SU-DHL-6 (cell line): ENCODE data around the gene ACER3.

Source experiments
- H2AFZ ChIP-seq: fragments of 200-600 bp; sonication (generic); 2 replicates; pipeline ENCODE4 v1.6.1; 2014; ENCODE audit warnings: low read depth, mild to moderate bottlenecking, moderate library complexity, mixed read lengths, antibody characterized with exemption, low read length; ENCODE audit not compliant: severe bottlenecking
- H3F3A ChIP-seq: fragments of 200-600 bp; shearing (Covaris generic); 2 replicates; pipeline ENCODE4 v1.6.0; 2016; ENCODE audit warnings: antibody characterized with exemption, mild to moderate bottlenecking; ENCODE audit not compliant: insufficient read depth
- H3K27ac ChIP-seq: fragments of 200-600 bp; sonication (generic); 2 replicates; pipeline ENCODE4 v1.5.1; 2016; ENCODE audit warnings: low read depth, mild to moderate bottlenecking, low read length, moderate library complexity, mixed read lengths
- H3K27me3 ChIP-seq: fragments of 200-600 bp; sonication (generic), shearing (Covaris generic); 2 replicates; pipeline ENCODE4 v1.6.0; 2014; ENCODE audit warnings: mild to moderate bottlenecking, low read length
- H3K36me3 ChIP-seq: fragments of 200-600 bp; sonication (generic); 2 replicates; pipeline ENCODE4 v1.6.1; 2014; ENCODE audit warnings: mild to moderate bottlenecking, low read length, mixed read lengths
- H3K4me2 ChIP-seq: fragments of 300-600, 200-600 bp; shearing (Covaris generic), sonication (generic); 2 replicates; pipeline ENCODE4 v1.6.0; 2014; ENCODE audit warnings: low read length, low read depth, mild to moderate bottlenecking; ENCODE audit not compliant: poor library complexity, severe bottlenecking
- H3K4me3 ChIP-seq: fragments of 200-600 bp; sonication (generic); 2 replicates; pipeline ENCODE4 v1.5.1; 2014; ENCODE audit warnings: antibody characterized with exemption, low read length, mild to moderate bottlenecking, mixed read lengths; ENCODE audit not compliant: insufficient read depth, poor library complexity, severe bottlenecking
- H3K79me2 ChIP-seq: fragments of 200-600 bp; sonication (generic); 2 replicates; pipeline ENCODE4 v1.6.1; 2014; ENCODE audit warnings: mild to moderate bottlenecking, low read length, moderate library complexity; ENCODE audit not compliant: insufficient read depth
- H3K9ac ChIP-seq: fragments of 200-600 bp; sonication (generic); 2 replicates; pipeline ENCODE4 v1.7.0; 2014; ENCODE audit warnings: mild to moderate bottlenecking, low read length
- H3K9me2 ChIP-seq: fragments of 200-600 bp; sonication (generic); replicated peaks from 2 replicates; pipeline ENCODE4 v1.6.1; 2014; ENCODE audit warnings: low read length; ENCODE audit not compliant: insufficient read depth
- H3K9me3 ChIP-seq: fragments of 200-600 bp; sonication (generic); 2 replicates; pipeline ENCODE4 v1.6.1; 2014; ENCODE audit warnings: low read length, mixed read lengths; ENCODE audit not compliant: insufficient read depth
- H4K20me1 ChIP-seq: fragments of 200-600 bp; sonication (generic); 2 replicates; pipeline ENCODE4 v1.6.1; 2014; ENCODE audit warnings: low read depth, mild to moderate bottlenecking, antibody characterized with exemption, low read length, moderate library complexity, mixed read lengths
- EZH2phosphoT487 ChIP-seq: fragments of 200-600 bp; sonication (generic), shearing (Covaris generic); conservative IDR thresholded peaks from 2 replicates; pipeline ENCODE4 v1.6.1; 2018; ENCODE audit warnings: mild to moderate bottlenecking, antibody characterized with exemption, low read length, moderate library complexity, mixed read lengths
- TF ChIP-seq, protein P1 (sequence below): fragments of 200-600 bp; sonication (generic); IDR thresholded peaks from one replicate; pipeline ENCODE4 v1.5.1; 2017; ENCODE audit warnings: antibody characterized with exemption, mild to moderate bottlenecking, low read length, moderate library complexity; ENCODE audit not compliant: insufficient read depth, poor library complexity, severe bottlenecking

Gene ACER3

DNA sequence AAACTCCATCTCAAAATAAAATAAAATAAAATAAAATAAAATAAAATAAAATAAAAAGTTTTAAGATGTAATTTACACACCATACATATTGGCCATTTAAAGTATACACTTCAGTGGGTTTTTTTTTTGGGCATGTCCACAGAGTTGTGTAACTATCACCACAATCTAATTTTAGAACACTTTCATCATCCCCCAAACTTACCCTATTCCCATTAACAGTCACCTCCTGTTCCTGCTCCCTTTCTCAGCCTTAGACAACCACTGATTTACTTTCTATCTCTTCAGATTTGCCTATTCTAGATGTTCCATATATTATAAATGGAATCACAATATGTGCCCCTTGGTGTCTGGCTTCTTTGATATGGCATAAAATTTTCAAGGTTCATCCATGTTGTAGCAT, 4.6 kb upstream of the ACER3 start:
- no peaks in the 10 kb centered on the region for H3K36me3 ChIP-seq
- no peaks in the 10 kb centered on the region for H3K27me3 ChIP-seq
- H3K79me2 ChIP-seq, result no peaks in the 10 kb centered on the region
- no peaks in the 10 kb centered on the region for H3K9me2 ChIP-seq
- no peak overlapping the region for H2AFZ ChIP-seq
- H4K20me1 ChIP-seq, result no peaks in the 10 kb centered on the region
- no peak overlapping the region for H3K4me3 ChIP-seq
- no peak overlapping the region for H3K9ac ChIP-seq
- H3K4me2 ChIP-seq, result no peak overlapping the region
- TF ChIP-seq EZH2phosphoT487, result no peak
- TF ChIP-seq, protein P1, sequence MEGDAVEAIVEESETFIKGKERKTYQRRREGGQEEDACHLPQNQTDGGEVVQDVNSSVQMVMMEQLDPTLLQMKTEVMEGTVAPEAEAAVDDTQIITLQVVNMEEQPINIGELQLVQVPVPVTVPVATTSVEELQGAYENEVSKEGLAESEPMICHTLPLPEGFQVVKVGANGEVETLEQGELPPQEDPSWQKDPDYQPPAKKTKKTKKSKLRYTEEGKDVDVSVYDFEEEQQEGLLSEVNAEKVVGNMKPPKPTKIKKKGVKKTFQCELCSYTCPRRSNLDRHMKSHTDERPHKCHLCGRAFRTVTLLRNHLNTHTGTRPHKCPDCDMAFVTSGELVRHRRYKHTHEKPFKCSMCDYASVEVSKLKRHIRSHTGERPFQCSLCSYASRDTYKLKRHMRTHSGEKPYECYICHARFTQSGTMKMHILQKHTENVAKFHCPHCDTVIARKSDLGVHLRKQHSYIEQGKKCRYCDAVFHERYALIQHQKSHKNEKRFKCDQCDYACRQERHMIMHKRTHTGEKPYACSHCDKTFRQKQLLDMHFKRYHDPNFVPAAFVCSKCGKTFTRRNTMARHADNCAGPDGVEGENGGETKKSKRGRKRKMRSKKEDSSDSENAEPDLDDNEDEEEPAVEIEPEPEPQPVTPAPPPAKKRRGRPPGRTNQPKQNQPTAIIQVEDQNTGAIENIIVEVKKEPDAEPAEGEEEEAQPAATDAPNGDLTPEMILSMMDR, result no peak
- peaks cover 8% of the 10 kb centered on the region; the same call in 1 of the 2 replicates for H3F3A ChIP-seq
- H3K27ac ChIP-seq, result no peak overlapping the region
- H3K9me3 ChIP-seq, result no peaks in the 10 kb centered on the region

DNA sequence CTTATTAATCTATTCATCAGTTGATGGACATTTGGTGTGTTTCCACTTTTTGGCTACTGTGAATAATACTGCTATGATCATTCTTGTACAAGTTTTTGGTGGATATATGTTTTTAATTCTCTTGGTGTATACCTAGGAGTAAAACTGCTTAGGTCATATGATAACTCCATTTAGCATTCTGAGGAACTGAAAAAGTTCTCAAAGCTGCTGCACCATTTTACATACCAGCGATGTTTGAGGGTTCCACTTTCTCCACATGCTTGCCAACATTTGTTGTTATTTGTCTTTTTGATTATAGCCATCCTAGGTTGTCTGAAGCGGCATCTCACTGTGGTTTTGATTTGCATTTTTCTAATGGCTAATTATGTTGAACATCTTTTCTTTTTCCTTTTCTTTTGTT, 4.1 kb upstream of the ACER3 start:
- Histone ChIP-seq H3K27me3 (no peaks in the 10 kb centered on the region), H3K27ac (no peak overlapping the region), H3K79me2 (no peaks in the 10 kb centered on the region), H3K4me2 (no peak overlapping the region), H3K9me2 (no peaks in the 10 kb centered on the region), H4K20me1 (no peaks in the 10 kb centered on the region), H2AFZ (no peak overlapping the region), H3F3A (peaks cover 8% of the 10 kb centered on the region; the same call in 1 of the 2 replicates), H3K36me3 (no peaks in the 10 kb centered on the region), H3K9me3 (no peaks in the 10 kb centered on the region), H3K4me3 (no peak overlapping the region), H3K9ac (no peak overlapping the region)
- TF ChIP-seq, protein P1, result no peak
- no peak for TF ChIP-seq EZH2phosphoT487

DNA sequence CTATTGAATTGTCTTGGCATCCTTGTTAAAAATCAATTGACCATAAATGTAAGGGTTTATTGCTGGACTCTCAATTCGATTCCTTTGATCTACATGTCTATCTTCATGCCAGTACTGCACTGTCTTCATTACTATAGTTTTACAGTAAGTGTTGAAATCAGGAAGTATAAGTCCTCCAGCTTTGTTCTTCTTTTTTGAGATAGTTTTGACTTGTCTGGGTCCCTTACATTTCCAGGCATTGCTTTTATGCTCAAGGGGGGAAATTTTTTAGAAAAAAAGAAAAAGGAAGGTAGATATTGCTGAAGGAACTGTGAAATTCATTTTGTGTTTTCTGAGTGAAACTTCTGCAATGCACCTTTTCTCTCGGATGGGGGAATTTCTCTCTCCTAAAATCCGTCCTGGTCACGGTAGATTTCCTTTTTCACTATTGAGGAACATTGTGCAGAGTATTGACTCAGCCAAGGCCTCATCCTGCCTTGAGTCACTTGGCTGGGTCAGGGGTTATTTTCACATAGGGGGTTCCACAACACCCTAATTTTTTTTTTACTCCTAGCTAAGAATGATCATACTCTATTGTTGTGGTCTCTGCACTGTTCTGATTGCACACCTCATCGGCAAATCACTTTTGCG, 2.8 kb upstream of the ACER3 start:
- Histone ChIP-seq H3K36me3 (no peaks in the 10 kb centered on the region), H3K9ac (no peak overlapping the region), H4K20me1 (no peaks in the 10 kb centered on the region), H3K9me3 (no peaks in the 10 kb centered on the region), H3K79me2 (no peaks in the 10 kb centered on the region), H3F3A (peaks cover 8% of the 10 kb centered on the region; the same call in 1 of the 2 replicates), H3K9me2 (no peaks in the 10 kb centered on the region), H2AFZ (no peak overlapping the region), H3K4me3 (no peak overlapping the region), H3K27ac (no peak overlapping the region), H3K27me3 (no peaks in the 10 kb centered on the region), H3K4me2 (no peak overlapping the region)
- TF ChIP-seq, protein P1, result no peak
- TF ChIP-seq EZH2phosphoT487, result no peak
